Astrocyte of the cerebellum (primary cell): ENCODE measurements around the gene KCTD1.

Source experiments
- DNase-seq: peaks from one replicate; pipeline ENCODE4 v3.0.0-alpha.2; 2011; ENCODE audit warnings: low read depth
- H3K4me3 ChIP-seq: 2 replicates; pipeline ENCODE4 v1.5.1; 2011; ENCODE audit warnings: mild to moderate bottlenecking, low read depth, low read length, moderate library complexity
- CTCF ChIP-seq: IDR thresholded peaks from 2 replicates; pipeline ENCODE4 v1.5.1; 2012; ENCODE audit warnings: low read length, low read depth, moderate library complexity, mild to moderate bottlenecking; ENCODE audit errors: missing control alignments
- in situ Hi-C: cut with HindIII; loops from 2 replicates; pipeline ENCODE4 v1.10.0; 2017; ENCODE audit warnings: low sequenced_read_pairs

KCTD1 gene

DNA sequence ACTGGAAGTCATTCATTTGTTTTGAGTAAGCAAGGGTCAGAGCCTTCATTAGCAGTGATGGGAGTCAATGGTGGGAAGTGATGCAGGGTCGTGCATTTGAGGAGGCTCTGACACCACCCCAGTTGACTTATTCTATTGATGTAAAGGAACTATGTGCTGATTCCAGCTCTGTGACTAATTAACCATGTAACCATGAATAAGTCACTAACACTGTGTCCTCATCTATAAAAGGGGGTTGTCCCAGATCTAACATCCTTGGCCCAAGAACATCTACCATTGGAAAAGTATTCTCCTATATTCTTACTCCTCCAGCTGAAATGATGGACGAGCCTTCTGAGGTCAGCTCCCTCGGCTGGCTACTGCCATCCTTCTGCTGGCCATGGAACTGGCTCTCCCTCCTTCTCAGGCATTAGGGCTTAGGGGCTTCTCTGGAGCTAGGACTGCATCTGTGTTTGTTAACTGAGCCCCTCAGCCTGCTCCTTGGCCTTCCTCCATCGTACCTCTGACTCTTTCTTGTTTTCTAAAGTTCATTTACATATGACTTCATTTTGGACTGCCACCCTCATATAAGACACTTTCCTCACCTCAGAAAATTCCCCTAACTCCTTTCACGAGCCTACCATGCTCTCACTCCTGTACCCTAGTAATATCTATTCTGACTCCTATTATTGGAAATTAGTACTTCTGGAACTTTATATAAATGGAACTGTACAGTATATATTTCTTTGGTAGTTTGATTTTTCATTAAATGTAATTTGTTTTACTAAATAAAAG, 115.5 kb downstream of the KCTD1 start:
- no peak overlapping the region for H3K4me3 ChIP-seq
- in situ Hi-C loops, result no loop called here
- TF ChIP-seq CTCF, result no peak
- no peak for DNase-seq

GRCh38 chr18:26429535-26430226, 118.7 kb downstream of the KCTD1 start:
- no peak for TF ChIP-seq CTCF
- peak; percentile 57 for DNase-seq
- in situ Hi-C loops, result no loop called here
- H3K4me3 ChIP-seq, result no peak overlapping the region

GRCh38 chr18:26425148-26425531, 123.2 kb downstream of the KCTD1 start:
- no peak overlapping the region for H3K4me3 ChIP-seq
- in situ Hi-C loops, result no loop called here
- no peak for DNase-seq
- no peak for TF ChIP-seq CTCF

GRCh38 chr18:26424428-26425147, 123.8 kb downstream of the KCTD1 start:
- TF ChIP-seq CTCF, result no peak
- no peak overlapping the region for H3K4me3 ChIP-seq
- no peak for DNase-seq
- in situ Hi-C loops, result no loop called here

DNA sequence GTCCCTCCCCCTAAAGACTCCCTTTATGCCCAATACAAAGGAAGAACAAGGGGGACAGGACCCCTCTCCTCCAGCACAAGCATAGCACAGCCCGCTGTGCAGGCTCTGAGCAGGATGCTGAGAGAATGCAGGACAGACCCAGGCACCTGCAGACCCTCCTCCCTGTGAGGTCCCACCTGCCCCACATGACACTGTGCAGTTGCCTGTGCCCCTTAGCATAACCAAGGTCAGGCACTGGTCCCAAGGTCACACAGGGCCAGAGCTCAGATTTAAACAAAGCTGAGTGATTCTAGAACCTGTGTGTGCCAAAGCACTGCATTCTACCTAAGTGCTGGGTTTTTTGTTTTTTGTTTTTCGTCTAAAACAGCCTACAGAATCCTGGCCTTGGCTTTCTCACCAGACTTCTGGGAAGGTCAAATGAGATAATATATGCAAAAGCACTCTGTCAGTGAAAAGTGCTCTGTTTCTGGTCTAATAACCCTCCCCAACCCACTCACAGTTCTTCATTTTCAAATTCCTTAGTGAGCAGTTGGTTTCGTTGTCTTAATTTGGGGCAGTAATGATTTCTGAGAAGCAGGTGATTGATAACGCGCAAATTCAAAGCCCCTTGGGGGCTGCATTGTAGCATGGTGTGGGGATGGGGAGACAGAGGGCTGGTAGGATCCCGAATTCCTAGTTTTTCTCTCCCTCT, 125.7 kb downstream of the KCTD1 start:
- no peak overlapping the region for H3K4me3 ChIP-seq
- in situ Hi-C loops, result no loop called here
- DNase-seq, result no peak
- no peak for TF ChIP-seq CTCF

- no peak for TF ChIP-seq CTCF
- in situ Hi-C loops, result no loop called here
- DNase-seq, result no peak
- H3K4me3 ChIP-seq, result no peak overlapping the region
Observed at GRCh38 chr18:26421931-26422330, 126.4 kb downstream of the KCTD1 start.
